DND-41 (cell line): ENCODE measurements around the gene MUTYH.

Experiments used
- ATAC-seq: fragments of 200-7000 bp; cut with Tn5 transposase; 3 replicates; pipeline ENCODE4 v1.9.1; 2021; ENCODE audit warnings: low read depth; ENCODE audit not compliant: insufficient read depth
- DNase-seq: peaks from one replicate; pipeline ENCODE4 v3.0.0-alpha.2; 2020
- H2AFZ ChIP-seq: 2 replicates; pipeline ENCODE4 v1.6.0; 2012; ENCODE audit warnings: low read depth, low read length
- H3K27ac ChIP-seq: 2 replicates; pipeline ENCODE4 v1.5.1; 2012; ENCODE audit warnings: low read length, inconsistent platforms
- H3K27me3 ChIP-seq: fragments of 200-600 bp; sonication (generic); 2 replicates; pipeline ENCODE4 v1.6.0; 2012; ENCODE audit warnings: low read length, mild to moderate bottlenecking, inconsistent platforms; ENCODE audit not compliant: insufficient read depth, poor library complexity
- H3K36me3 ChIP-seq: 2 replicates; pipeline ENCODE4 v1.5.1; 2012; ENCODE audit warnings: low read length, inconsistent platforms; ENCODE audit not compliant: insufficient read depth
- H3K4me1 ChIP-seq: 2 replicates; pipeline ENCODE4 v1.5.1; 2012; ENCODE audit warnings: mild to moderate bottlenecking, low read length; ENCODE audit not compliant: insufficient read depth
- H3K4me2 ChIP-seq: 2 replicates; pipeline ENCODE4 v1.6.0; 2012; ENCODE audit warnings: mild to moderate bottlenecking, moderate library complexity, low read length, inconsistent platforms; ENCODE audit not compliant: insufficient read depth
- H3K4me3 ChIP-seq, 2 experiments: fragments of 200-600 bp in 1 of 2; shearing (Covaris generic) in 1 of 2; 2 replicates each; pipeline ENCODE4 v1.5.1; 2012 to 2016; ENCODE audit warnings: inconsistent platforms in 2 of 2, low read length in 2 of 2, mild to moderate bottlenecking in 2 of 2, low read depth in 1 of 2, moderate library complexity in 1 of 2
- H3K79me2 ChIP-seq: 2 replicates; pipeline ENCODE4 v1.6.0; 2012; ENCODE audit warnings: low read length, inconsistent platforms; ENCODE audit not compliant: insufficient read depth
- H3K9ac ChIP-seq: 2 replicates; pipeline ENCODE4 v1.6.0; 2012; ENCODE audit warnings: low read depth, mild to moderate bottlenecking, inconsistent platforms, low read length, moderate library complexity
- H3K9me3 ChIP-seq: 2 replicates; pipeline ENCODE4 v1.5.1; 2012; ENCODE audit warnings: low read length, moderate library complexity, mild to moderate bottlenecking, inconsistent platforms; ENCODE audit not compliant: insufficient read depth, severe bottlenecking
- H4K20me1 ChIP-seq: 2 replicates; pipeline ENCODE4 v1.6.0; 2012; ENCODE audit warnings: low read length; ENCODE audit not compliant: insufficient read depth
- CTCF ChIP-seq: IDR thresholded peaks from 2 replicates; pipeline ENCODE4 v1.5.1; 2012; ENCODE audit warnings: borderline replicate concordance, low read length, moderate library complexity, mild to moderate bottlenecking; ENCODE audit not compliant: poor library complexity, severe bottlenecking; ENCODE audit errors: extremely low read depth
- EZH2 ChIP-seq: IDR thresholded peaks from 3 replicates; pipeline ENCODE4 v1.6.1; 2012; ENCODE audit warnings: borderline replicate concordance, low read depth, mild to moderate bottlenecking, moderate library complexity, low read length, inconsistent platforms; ENCODE audit not compliant: severe bottlenecking

The MUTYH gene

GRCh38 chr1:45379524-45379923 is 39.3 kb upstream of the MUTYH start:
- Histone ChIP-seq H3K9ac (no peak overlapping the region), H4K20me1 (no peaks in the 10 kb centered on the region), H2AFZ (no peak overlapping the region), H3K9me3 (no peaks in the 10 kb centered on the region), H3K4me1 (no peaks in the 10 kb centered on the region), H3K36me3 (no peaks in the 10 kb centered on the region), H3K4me2 (no peak overlapping the region), H3K27ac (no peak overlapping the region), H3K4me3 (no peak overlapping the region), H3K27me3 (no peaks in the 10 kb centered on the region), H3K79me2 (no peaks in the 10 kb centered on the region)
- no peak for TF ChIP-seq CTCF
- TF ChIP-seq EZH2: no peak
- ATAC-seq: no peak
- DNase-seq: no peak

GRCh38 chr1:45378184-45378583 is 37.9 kb upstream of the MUTYH start:
- H2AFZ ChIP-seq: no peak overlapping the region
- no peaks in the 10 kb centered on the region for H3K9me3 ChIP-seq
- H4K20me1 ChIP-seq: no peaks in the 10 kb centered on the region
- H3K4me2 ChIP-seq: no peak overlapping the region
- H3K4me1 ChIP-seq: no peaks in the 10 kb centered on the region
- no peaks in the 10 kb centered on the region for H3K79me2 ChIP-seq
- no peak for ATAC-seq
- TF ChIP-seq EZH2: no peak
- no peak overlapping the region for H3K27ac ChIP-seq
- no peak overlapping the region for H3K9ac ChIP-seq
- H3K4me3 ChIP-seq: no peak overlapping the region
- DNase-seq: no peak
- no peaks in the 10 kb centered on the region for H3K27me3 ChIP-seq
- no peaks in the 10 kb centered on the region for H3K36me3 ChIP-seq

- Histone ChIP-seq H2AFZ (no peak overlapping the region), H3K4me2 (no peak overlapping the region), H3K27me3 (no peaks in the 10 kb centered on the region), H3K27ac (no peak overlapping the region), H3K4me3 (no peak overlapping the region), H3K79me2 (no peaks in the 10 kb centered on the region), H3K9me3 (no peaks in the 10 kb centered on the region), H3K9ac (no peak overlapping the region), H3K36me3 (no peaks in the 10 kb centered on the region), H4K20me1 (no peaks in the 10 kb centered on the region), H3K4me1 (no peaks in the 10 kb centered on the region)
- TF ChIP-seq CTCF (no peak), EZH2 (no peak)
- DNase-seq: no peak
- no peak; the same call in 2 of the 3 replicates for ATAC-seq
These were observed 35.2 kb upstream of the MUTYH start for GRCh38 chr1:45375104-45376090.

- no peak overlapping the region for H3K4me3 ChIP-seq
- no peaks in the 10 kb centered on the region for H3K9me3 ChIP-seq
- no peak overlapping the region for H3K4me2 ChIP-seq
- H2AFZ ChIP-seq: no peak overlapping the region
- no peaks in the 10 kb centered on the region for H3K79me2 ChIP-seq
- H3K27ac ChIP-seq: no peak overlapping the region
- no peak for TF ChIP-seq CTCF
- TF ChIP-seq EZH2: no peak
- no peaks in the 10 kb centered on the region for H3K4me1 ChIP-seq
- H3K9ac ChIP-seq: no peak overlapping the region
- DNase-seq (no peak), ATAC-seq (no peak)
- H4K20me1 ChIP-seq: no peaks in the 10 kb centered on the region
- H3K36me3 ChIP-seq: no peaks in the 10 kb centered on the region
- no peaks in the 10 kb centered on the region for H3K27me3 ChIP-seq
These were observed 33.3 kb upstream of the MUTYH start for GRCh38 chr1:45373573-45373972.
